Stimulated activated CD8-positive, alpha-beta memory T cell treated with anti-CD3 and anti-CD28 coated beads, Interleukin-7, amount 100 ng/mL, for 48 hours (primary cell): ENCODE data around the gene NIPAL3.
"Not testable (repeated sequence)": the region's sequence is repeated elsewhere in the genome, so short reads cannot be mapped to it uniquely, and the experiment has no call there.

Source experiments
- DNase-seq, 2 donors: peaks; one replicate each; pipeline ENCODE4 v3.0.0-alpha.2; 2020; ENCODE audit warnings: low read depth in 1 of 2; ENCODE audit errors: extremely low read depth in 1 of 2

Gene NIPAL3

GRCh38 chr1:24455272-24455671, 39.7 kb downstream of the NIPAL3 start:
- no peak for DNase-seq

DNA sequence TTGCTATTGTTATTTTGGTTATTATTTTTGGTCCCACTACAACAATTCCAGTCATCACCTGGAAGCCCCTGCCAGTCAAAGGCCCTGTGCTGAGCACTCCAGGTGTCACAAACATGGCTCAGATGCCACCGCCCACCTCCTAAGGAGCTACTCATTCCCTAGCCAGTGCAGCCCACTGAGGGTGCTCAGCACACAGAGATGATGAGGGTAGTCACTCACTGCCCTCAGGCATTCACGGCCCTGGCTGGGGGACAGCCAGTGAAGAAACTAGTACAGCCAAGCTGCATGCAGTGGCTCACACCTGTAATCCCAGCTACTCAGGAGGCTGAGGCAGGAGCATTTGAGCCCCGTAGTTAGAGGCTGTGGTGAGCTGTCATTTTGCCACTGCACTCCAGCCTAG, 42.3 kb downstream of the NIPAL3 start:
- no peak for DNase-seq

- no peak for DNase-seq
Observed at GRCh38 chr1:24459551-24460266, 44.1 kb downstream of the NIPAL3 start.

- not testable (repeated sequence) for DNase-seq
Observed at GRCh38 chr1:24462128-24462527, 46.5 kb downstream of the NIPAL3 start.

DNA sequence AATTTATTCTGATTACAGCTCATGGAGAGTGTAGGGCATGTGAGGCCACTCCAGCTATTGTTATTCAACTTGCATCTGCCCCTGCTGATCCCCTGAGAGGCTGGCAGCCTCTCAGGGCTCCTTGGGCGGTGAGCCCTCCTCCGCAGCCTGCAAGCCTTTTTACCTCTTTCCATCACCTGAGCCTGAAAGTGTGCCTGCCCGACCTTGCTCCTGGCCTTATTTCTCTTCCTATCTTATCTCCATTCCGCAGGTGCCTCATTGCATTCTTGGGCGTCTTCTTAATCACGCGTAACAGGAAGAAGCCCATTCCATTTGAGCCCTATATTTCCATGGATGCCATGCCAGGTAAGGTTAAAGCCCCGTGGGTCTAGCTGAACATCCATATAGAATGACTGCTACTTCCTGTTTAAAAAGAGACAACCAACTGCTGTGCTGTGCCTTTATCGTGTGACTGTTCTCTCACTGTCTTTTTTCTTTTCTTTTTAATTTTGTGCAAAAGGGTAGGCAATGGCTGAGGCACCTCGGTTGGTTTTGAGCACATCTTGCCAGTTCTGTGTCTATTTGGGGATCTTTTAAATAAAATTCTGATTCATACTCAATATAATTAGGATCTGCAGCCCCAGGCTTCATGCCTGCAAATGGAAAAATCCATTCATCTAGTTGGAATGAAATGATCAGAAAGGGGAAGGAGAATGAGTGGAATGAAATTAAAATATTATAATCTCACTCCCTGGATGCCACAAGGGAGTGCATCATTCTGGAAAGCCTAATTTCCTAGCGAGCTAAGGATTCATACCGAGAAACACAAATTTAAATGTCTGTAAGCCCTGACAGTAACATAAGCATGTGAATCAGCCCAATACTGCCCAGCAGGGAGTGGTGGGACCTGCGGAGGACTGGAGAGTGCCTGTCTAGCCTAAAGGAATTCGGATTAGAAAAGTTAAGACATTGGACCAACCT, 48.5 kb downstream of the NIPAL3 start:
- no peak for DNase-seq

GRCh38 chr1:24465099-24465498, 49.5 kb downstream of the NIPAL3 start:
- DNase-seq, result no peak

DNA sequence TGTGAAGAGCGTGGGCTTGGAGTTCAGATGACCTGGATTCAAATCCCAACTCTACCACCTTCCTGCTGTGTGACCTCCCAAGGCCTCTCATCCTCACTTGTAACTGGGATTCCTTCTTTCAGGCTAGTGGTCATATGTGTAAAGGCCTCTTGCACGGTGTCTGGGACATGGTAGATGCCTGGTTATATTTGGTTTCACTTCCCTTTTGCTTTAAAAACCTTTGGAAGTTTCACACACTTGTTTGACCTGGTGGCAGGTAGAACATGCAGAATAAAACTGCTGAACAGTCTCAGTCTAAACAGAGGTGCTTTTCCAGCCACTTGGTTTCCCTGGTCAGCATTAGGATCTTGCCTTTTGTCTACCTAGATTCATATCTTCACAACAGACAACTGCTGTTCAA, 50.0 kb downstream of the NIPAL3 start:
- no peak for DNase-seq

- no peak for DNase-seq
Observed at GRCh38 chr1:24468685-24469316, 53.2 kb downstream of the NIPAL3 start.

DNA sequence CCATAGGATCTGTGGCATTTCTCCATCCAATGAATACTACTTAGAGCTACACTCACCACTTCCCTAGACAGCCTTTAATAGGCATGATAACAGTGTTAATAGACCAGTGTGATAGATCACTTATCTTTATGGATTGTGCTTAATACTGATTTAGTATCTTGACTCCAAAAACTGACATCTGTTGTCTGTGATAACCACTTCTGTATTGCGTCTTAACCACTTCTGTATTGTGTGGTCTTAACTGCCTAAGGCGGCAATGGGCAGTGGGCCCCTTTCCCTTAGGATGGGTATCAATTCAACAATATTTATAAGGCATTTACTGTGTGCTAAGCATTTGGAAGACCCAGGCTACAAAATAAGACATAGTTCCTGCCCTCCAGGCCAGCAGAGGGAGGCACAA, 55.0 kb downstream of the NIPAL3 start:
- DNase-seq, result no peak

DNA sequence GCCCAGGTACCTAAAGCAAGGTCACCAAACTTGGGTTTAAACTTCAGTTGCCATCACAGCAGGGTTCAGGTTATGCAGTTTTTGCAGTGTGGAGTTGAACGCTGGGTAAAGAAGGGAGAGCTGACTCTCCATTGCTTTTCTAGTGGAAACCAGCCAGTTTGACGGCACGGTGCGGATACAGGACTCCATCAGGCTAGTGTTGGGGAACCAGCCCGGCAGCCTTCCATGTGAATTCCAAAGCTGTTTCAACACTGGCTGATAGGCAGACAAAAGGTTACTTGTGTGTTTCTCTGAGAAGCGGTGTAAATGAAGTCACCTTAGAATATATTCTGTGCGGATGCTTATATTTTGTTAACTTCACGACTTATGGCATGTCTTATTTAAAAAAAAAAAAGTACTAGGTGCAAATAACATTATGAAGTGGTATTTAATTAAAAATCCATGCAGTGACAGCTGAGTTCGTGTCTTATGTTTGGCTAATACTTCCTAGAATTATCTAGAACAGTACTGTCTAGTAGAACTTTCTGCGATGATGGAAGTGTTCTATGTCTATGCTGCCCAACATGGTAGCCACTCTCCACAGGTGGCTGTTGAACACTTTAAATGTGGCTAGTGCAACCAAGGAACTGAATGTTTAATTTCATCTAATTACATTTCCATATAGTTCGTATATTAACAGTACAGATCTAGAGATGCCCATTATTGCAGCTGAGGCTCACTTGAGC, 57.1 kb downstream of the NIPAL3 start:
- DNase-seq, result no peak

- DNase-seq, result no peak
Observed at GRCh38 chr1:24474193-24474592, 58.6 kb downstream of the NIPAL3 start.

DNA sequence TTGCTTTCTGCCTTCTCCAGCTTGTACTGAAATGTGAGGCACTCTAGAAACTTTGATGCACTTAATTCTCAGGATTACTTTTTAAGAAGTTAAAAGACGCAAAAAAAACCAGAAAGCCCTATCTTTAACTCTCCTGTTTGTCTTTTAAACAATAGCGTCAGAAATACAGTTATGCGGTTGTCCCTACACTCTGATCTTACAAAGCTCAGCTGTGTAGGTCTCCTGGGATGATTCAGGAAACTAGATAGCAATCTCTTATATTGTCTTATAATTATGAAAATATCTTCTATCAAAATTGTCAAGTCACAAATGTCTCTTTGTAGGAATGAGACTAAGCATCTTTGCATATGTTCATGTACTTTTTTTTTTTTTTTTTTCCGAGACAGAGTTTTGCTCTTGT, 60.1 kb downstream of the NIPAL3 start:
- no peak for DNase-seq

- no peak for DNase-seq
Observed at GRCh38 chr1:24476571-24476970, 61.0 kb downstream of the NIPAL3 start.

- DNase-seq, result no peak
Observed at GRCh38 chr1:24477309-24477708, 61.7 kb downstream of the NIPAL3 start.

GRCh38 chr1:24481101-24481500, 65.5 kb downstream of the NIPAL3 start:
- peak in 1 of 2 donors; percentile 52 for DNase-seq

- DNase-seq, result no peak
Observed at GRCh38 chr1:24481843-24482610, 66.4 kb downstream of the NIPAL3 start.

DNA sequence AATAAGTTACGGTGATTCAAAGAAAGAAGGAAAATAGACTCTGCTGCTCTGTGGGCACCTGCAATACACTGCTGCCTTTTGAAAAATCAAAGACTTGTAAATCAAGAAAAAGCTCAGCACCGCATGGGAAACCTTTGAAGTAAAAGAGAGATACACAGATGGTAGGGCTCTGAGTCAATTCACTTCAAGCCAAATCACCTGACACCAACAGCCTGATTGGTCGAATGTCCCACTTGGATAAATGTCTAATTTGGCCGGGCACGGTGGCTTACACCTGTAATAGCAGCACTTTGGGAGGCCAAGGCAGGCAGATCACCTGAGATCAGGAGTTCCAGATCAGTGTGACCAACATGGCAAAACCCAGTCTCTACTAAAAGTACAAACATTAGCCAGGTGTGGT, 67.8 kb downstream of the NIPAL3 start:
- no peak for DNase-seq

GRCh38 chr1:24484199-24484598, 68.6 kb downstream of the NIPAL3 start:
- no peak for DNase-seq

- DNase-seq, result no peak
Observed at GRCh38 chr1:24486331-24487065, 70.9 kb downstream of the NIPAL3 start.
